GM19455 (cell line): Measurements from ENCODE around the gene DNAI1.
"Not testable (repeated sequence)": the region's sequence is repeated elsewhere in the genome, so short reads cannot be mapped to it uniquely, and the experiment has no call there.

Source experiments
- ATAC-seq: cut with Tn5 transposase; IDR thresholded peaks from one replicate; pipeline ENCODE4 v1.9.1; 2021; ENCODE audit not compliant: unreplicated experiment

Gene DNAI1

GRCh38 chr9:34450644-34451043, 8.0 kb upstream of the DNAI1 start:
- ATAC-seq = no peak

- no peak for ATAC-seq
Measured at GRCh38 chr9:34451135-34451534, 7.5 kb upstream of the DNAI1 start.

- ATAC-seq = no peak
Measured at GRCh38 chr9:34451545-34451944, 7.1 kb upstream of the DNAI1 start.

- no peak for ATAC-seq
Measured at GRCh38 chr9:34452568-34452967, 6.0 kb upstream of the DNAI1 start.

GRCh38 chr9:34454571-34455065, 4.0 kb upstream of the DNAI1 start:
- no peak for ATAC-seq

GRCh38 chr9:34456151-34456550, 2.5 kb upstream of the DNAI1 start:
- ATAC-seq = no peak

GRCh38 chr9:34456746-34457145, 1.9 kb upstream of the DNAI1 start:
- ATAC-seq = no peak

GRCh38 chr9:34457266-34458012, 1.2 kb upstream of the DNAI1 start:
- ATAC-seq = no peak

GRCh38 chr9:34458959-34459340, 345 bp downstream of the DNAI1 start:
- ATAC-seq = no peak

GRCh38 chr9:34459356-34459755, 751 bp downstream of the DNAI1 start:
- no peak for ATAC-seq

GRCh38 chr9:34459941-34460340, 1.3 kb downstream of the DNAI1 start:
- no peak for ATAC-seq

- ATAC-seq = no peak
Measured at GRCh38 chr9:34463098-34463900, 4.7 kb downstream of the DNAI1 start.

GRCh38 chr9:34463901-34464232, 5.3 kb downstream of the DNAI1 start:
- ATAC-seq = no peak

GRCh38 chr9:34464571-34464970, 6.0 kb downstream of the DNAI1 start:
- no peak for ATAC-seq

- ATAC-seq = no peak
Measured at GRCh38 chr9:34465468-34465867, 6.9 kb downstream of the DNAI1 start.

GRCh38 chr9:34475097-34475496, 16.5 kb downstream of the DNAI1 start:
- no peak for ATAC-seq

GRCh38 chr9:34477541-34477940, 18.9 kb downstream of the DNAI1 start:
- ATAC-seq = no peak

- no peak for ATAC-seq
Measured at GRCh38 chr9:34479431-34479866, 20.8 kb downstream of the DNAI1 start.

GRCh38 chr9:34481620-34482019, 23.0 kb downstream of the DNAI1 start:
- not testable (repeated sequence) for ATAC-seq

- not testable (repeated sequence) for ATAC-seq
Measured at GRCh38 chr9:34482746-34483145, 24.1 kb downstream of the DNAI1 start.

GRCh38 chr9:34484678-34485077, 26.1 kb downstream of the DNAI1 start:
- ATAC-seq = no peak

GRCh38 chr9:34485822-34486221, 27.2 kb downstream of the DNAI1 start:
- no peak for ATAC-seq
